ENCODE results near the gene DCD.

- TF ChIP-seq CTCF (conservative IDR thresholded peaks at IDR 0.05) (no peak), ZFX (IDR thresholded peaks at IDR 0.05) (no peak)
Observed at GRCh38 chr12:54650889-54651288, 2.7 kb upstream of the DCD start.
